Transverse colon (tissue), 4 donors: Measurements from ENCODE around the gene TXN2. TPM values are rescaled to one million over a fixed set of nuclear protein-coding genes. Genes with fewer than 3 reads are reported as not detected.
A peak's percentile ranks its signal among the peaks of the same experiment; 100 is the strongest.

Source experiments
- DNase-seq: peaks from one replicate; pipeline ENCODE4 v3.0.0-alpha.2; 2019
- H3K27ac ChIP-seq, 4 donors: fragments of 200-600 bp; sonication (generic); 2 replicates each; pipeline ENCODE4 v1.5.1; 2016 to 2018; ENCODE audit warnings: inconsistent platforms in 4 of 4
- H3K27me3 ChIP-seq: fragments of 200-600 bp; sonication (generic); 2 replicates; pipeline ENCODE4 v1.5.1; 2017; ENCODE audit warnings: inconsistent platforms
- H3K36me3 ChIP-seq, 4 donors: fragments of 200-600 bp; sonication (generic); 2 replicates each; pipeline ENCODE4 v1.5.1; 2017 to 2019; ENCODE audit warnings: inconsistent platforms in 4 of 4
- H3K4me1 ChIP-seq, 4 donors: fragments of 200-600 bp; sonication (generic); 2 replicates each; pipeline ENCODE4 v1.5.1; 2017 to 2020; ENCODE audit warnings: inconsistent platforms in 4 of 4
- H3K4me3 ChIP-seq, 4 donors: fragments of 200-600 bp; sonication (generic); 1 replicate in 1 of 4; 2 replicates in 3 of 4; pipeline versions ENCODE4 v1.5.1 to v1.6.1; 2017 to 2019; ENCODE audit warnings: inconsistent platforms in 4 of 4
- H3K9me3 ChIP-seq, 2 donors: fragments of 200-600 bp; sonication (generic); 2 replicates each; pipeline ENCODE4 v1.5.1; 2017 to 2019; ENCODE audit warnings: inconsistent platforms in 2 of 2
- EP300 ChIP-seq: sonication (generic); formaldehyde crosslinking; IDR thresholded peaks from one replicate; pipeline ENCODE4 v1.6.1; 2017; ENCODE audit warnings: antibody characterized with exemption, low read depth
- POLR2A ChIP-seq: fragments of 450-650 bp; IDR thresholded peaks from one replicate; pipeline ENCODE4 v1.6.1; 2016; ENCODE audit warnings: antibody characterized with exemption, mild to moderate bottlenecking, moderate library complexity
- POLR2AphosphoS5 ChIP-seq, 3 donors: sonication (generic); formaldehyde crosslinking; IDR thresholded peaks; one replicate each; pipeline ENCODE4 v1.6.1; 2016; ENCODE audit warnings: antibody characterized with exemption in 3 of 3
- WGBS, 2 donors: methylation state at CpG; one replicate each; pipeline ENCODE4 v1.1.5; 2018; ENCODE audit warnings: low coverage in 1 of 2; 5-methylcytosine and 5-hydroxymethylcytosine counted together
- in situ Hi-C, 4 donors: fragments of 200-750 bp; cut with MboI; loops; one replicate each; pipeline versions ENCODE4 v1.15.0 to v1.15.1; 2017; ENCODE audit warnings: low sequenced_read_pairs in 3 of 4, low pct_ligation_motif_present in 1 of 4, low pct_unique_long_range_greater_than_20kb in 1 of 4
- intact Hi-C: fragments of 100-400 bp; cut with DNase I; formaldehyde crosslinking; loops from one replicate; pipeline ENCODE4 v1.15.1; 2023; ENCODE audit warnings: low total_unique reads
- total RNA-seq, 4 donors: library from RNA; depleted of rRNA; stranded (reverse); fragments of >200 nt; gene quantifications; one replicate each; pipeline ENCODE4 v1.1.0, GENCODE V29; 2016
- TF ChIP-seq, protein P1 (sequence below), 5 experiments: fragments of 200-600 bp in 3 of 5; fragments of 450-650 bp in 2 of 5; sonication (generic) in 3 of 5; IDR thresholded peaks; 1 replicate in 2 of 5; 2 replicates in 3 of 5; pipeline ENCODE4 v1.5.1; 2016 to 2017; ENCODE audit warnings: antibody characterized with exemption in 5 of 5, inconsistent platforms in 3 of 5, mild to moderate bottlenecking in 2 of 5, moderate library complexity in 1 of 5

TXN2 gene
- total RNA-seq, 4 donors from 2014 or later: 68.5 to 317 (median 93.3) TPM

GRCh38 chr22:36471341-36471821 is 10.1 kb downstream of the TXN2 start:
- H3K4me1 ChIP-seq: peaks cover 13 to 41% (median 21%) of the 10 kb centered on the region in 4 donors
- in situ Hi-C loops (loop anchor here in 2 of 4 donors (10.0 kb wide), 1 partner anchor 167 kb away; no protein-coding TSS in a partner anchor), intact Hi-C loops (loop anchor here (2.0 to 5.0 kb wide), 2 partner anchors 85 to 169 kb away; partner anchors contain the start of gene MYH9)
- H3K27me3 ChIP-seq: no peaks in the 10 kb centered on the region
- H3K36me3 ChIP-seq: peaks cover 0 to 21% (median 6%) of the 10 kb centered on the region in 4 donors
- WGBS, 2 donors: 73 to 79% methylated on average over 3 to 14 of the region's 14 CpGs
- TF ChIP-seq, protein P1, sequence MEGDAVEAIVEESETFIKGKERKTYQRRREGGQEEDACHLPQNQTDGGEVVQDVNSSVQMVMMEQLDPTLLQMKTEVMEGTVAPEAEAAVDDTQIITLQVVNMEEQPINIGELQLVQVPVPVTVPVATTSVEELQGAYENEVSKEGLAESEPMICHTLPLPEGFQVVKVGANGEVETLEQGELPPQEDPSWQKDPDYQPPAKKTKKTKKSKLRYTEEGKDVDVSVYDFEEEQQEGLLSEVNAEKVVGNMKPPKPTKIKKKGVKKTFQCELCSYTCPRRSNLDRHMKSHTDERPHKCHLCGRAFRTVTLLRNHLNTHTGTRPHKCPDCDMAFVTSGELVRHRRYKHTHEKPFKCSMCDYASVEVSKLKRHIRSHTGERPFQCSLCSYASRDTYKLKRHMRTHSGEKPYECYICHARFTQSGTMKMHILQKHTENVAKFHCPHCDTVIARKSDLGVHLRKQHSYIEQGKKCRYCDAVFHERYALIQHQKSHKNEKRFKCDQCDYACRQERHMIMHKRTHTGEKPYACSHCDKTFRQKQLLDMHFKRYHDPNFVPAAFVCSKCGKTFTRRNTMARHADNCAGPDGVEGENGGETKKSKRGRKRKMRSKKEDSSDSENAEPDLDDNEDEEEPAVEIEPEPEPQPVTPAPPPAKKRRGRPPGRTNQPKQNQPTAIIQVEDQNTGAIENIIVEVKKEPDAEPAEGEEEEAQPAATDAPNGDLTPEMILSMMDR (IDR thresholded peaks at IDR 0.05): no peak
- TF ChIP-seq EP300 (no peak), POLR2AphosphoS5 (IDR thresholded peaks at IDR 0.05) (peak in 1 of 3 donors; percentile 9), POLR2A (no peak)
- DNase-seq: no peak
- peak overlapping the region; percentile 98 for H3K27ac ChIP-seq
- peak overlapping the region in 2 of 4 donors; percentile 2 to 21 for H3K4me3 ChIP-seq
- no peaks in the 10 kb centered on the region for H3K9me3 ChIP-seq

- Histone ChIP-seq H3K4me3 (peak overlapping the region in 1 of 4 donors; percentile 21), H3K4me1 (peaks cover 14 to 46% (median 24%) of the 10 kb centered on the region in 4 donors), H3K9me3 (no peaks in the 10 kb centered on the region), H3K27ac (peak overlapping the region; percentile 98), H3K36me3 (peaks cover 0 to 17% (median 4%) of the 10 kb centered on the region in 4 donors), H3K27me3 (no peaks in the 10 kb centered on the region)
- no peak for DNase-seq
- intact Hi-C loops: loop anchor here (2.0 to 5.0 kb wide), 2 partner anchors 84 to 169 kb away; partner anchors contain the start of gene MYH9
- 79 to 85% methylated on average over 4 to 10 of the region's 10 CpGs for WGBS, 2 donors
- in situ Hi-C loops: loop anchor here in 2 of 4 donors (10.0 kb wide), 1 partner anchor 166 kb away; no protein-coding TSS in a partner anchor
- TF ChIP-seq POLR2AphosphoS5 (IDR thresholded peaks at IDR 0.05): peak in 2 of 3 donors; percentile 29 to 52
- TF ChIP-seq POLR2A: no peak
These were observed 10.5 kb downstream of the TXN2 start for GRCh38 chr22:36470994-36471331.

- no peaks in the 10 kb centered on the region for H3K9me3 ChIP-seq
- 39 to 46% methylated on average over 6 to 14 of the region's 14 CpGs for WGBS, 2 donors
- H3K4me3 ChIP-seq: no peak overlapping the region
- peaks cover 0 to 11% (median 2%) of the 10 kb centered on the region in 4 donors for H3K36me3 ChIP-seq
- peaks cover 20 to 51% (median 30%) of the 10 kb centered on the region in 4 donors for H3K4me1 ChIP-seq
- H3K27ac ChIP-seq: peak overlapping the region; percentile 98
- in situ Hi-C loops: loop anchor here in 2 of 4 donors (10.0 kb wide), 1 partner anchor 166 kb away; no protein-coding TSS in a partner anchor
- H3K27me3 ChIP-seq: no peaks in the 10 kb centered on the region
- intact Hi-C loops: loop anchor here (2.0 to 5.0 kb wide), 2 partner anchors 84 to 168 kb away; partner anchors contain the start of gene MYH9
- TF ChIP-seq, protein P1 (IDR thresholded peaks at IDR 0.05): peak; percentile 92 to 95 (median 94)
- TF ChIP-seq EP300 (no peak), POLR2AphosphoS5 (IDR thresholded peaks at IDR 0.05) (peak in 2 of 3 donors; percentile 43 to 71), POLR2A (no peak)
- peak; percentile 87 for DNase-seq
These were observed 11.1 kb downstream of the TXN2 start for GRCh38 chr22:36470162-36470993.

DNA sequence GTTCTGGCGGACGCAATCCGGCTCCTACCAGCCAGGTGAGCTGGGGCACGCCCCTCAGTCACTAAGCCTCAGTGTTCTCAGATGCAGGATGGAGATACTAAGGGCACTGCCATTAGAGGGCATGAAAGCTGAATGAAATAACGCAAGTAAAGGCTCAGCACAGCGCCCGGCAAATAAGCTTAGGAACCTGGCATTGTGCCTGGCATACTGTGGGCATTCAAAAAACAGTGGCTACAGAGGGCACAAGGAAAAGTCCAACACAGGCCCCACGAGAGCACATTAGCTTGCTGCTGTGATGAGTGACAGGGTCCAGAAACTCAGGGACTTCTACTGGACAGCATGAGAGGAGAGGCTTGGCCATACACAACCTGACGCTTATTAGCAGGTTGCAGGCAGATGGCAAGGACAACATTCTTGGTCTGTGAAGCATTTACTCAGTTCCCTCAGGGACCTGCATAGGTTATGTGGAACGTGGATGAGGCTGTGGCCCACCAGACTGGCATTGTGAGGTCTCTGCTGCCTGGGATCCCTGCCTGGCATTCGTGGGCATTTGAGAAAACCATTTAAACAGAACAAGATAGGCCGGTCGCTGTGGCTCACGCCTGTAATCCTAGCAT is 12.2 kb downstream of the TXN2 start:
- in situ Hi-C loops: loop anchor here in 1 of 4 donors (10.0 kb wide), 1 partner anchor 164 kb away; no protein-coding TSS in a partner anchor

More for the DNA sequence above, 12.2 kb downstream of the TXN2 start:
- Histone ChIP-seq H3K9me3 (no peaks in the 10 kb centered on the region), H3K4me1 (peaks cover 23 to 62% (median 38%) of the 10 kb centered on the region in 4 donors), H3K27me3 (no peaks in the 10 kb centered on the region), H3K36me3 (peaks cover 0 to 7% (median 0%) of the 10 kb centered on the region in 4 donors), H3K4me3 (no peak overlapping the region), H3K27ac (peak overlapping the region; percentile 98)
- no peak for DNase-seq
- WGBS, 2 donors: 70% methylated on average over 14 of the region's 14 CpGs; no CpG with 5 or more reads in 1 of the 2 donors
- intact Hi-C loops: loop anchor here (5.0 kb wide), 1 partner anchor 92 kb away; no protein-coding TSS in a partner anchor
- TF ChIP-seq POLR2AphosphoS5 (IDR thresholded peaks at IDR 0.05) (no peak), POLR2A (no peak), EP300 (no peak)
